Pancreas (tissue), 10 donors: Measurements from ENCODE around the gene BCAP31. TPM values are rescaled to one million over a fixed set of nuclear protein-coding genes. Genes with fewer than 3 reads are reported as not detected.

ENCODE experiments used
- ATAC-seq, 4 donors: fragments of 200-7000 bp; cut with Tn5 transposase; one replicate each; pipeline versions ENCODE4 v1.8.0 to v1.9.1; 2020; ENCODE audit warnings: mild to moderate bottlenecking in 4 of 4, moderate library complexity in 4 of 4
- DNase-seq, 6 donors: peaks; one replicate each; pipeline ENCODE4 v3.0.0-alpha.2; 2020
- FAIRE-seq: peaks from 2 replicates; lab custom pipeline; 2012; peaks lifted over from hg19 to GRCh38; lab: Jason Lieb, UNC
- H3K27ac ChIP-seq, 4 donors: fragments of 200-600 bp; sonication (generic); 1 replicate in 3 of 4; 2 replicates in 1 of 4; pipeline versions ENCODE4 v1.5.0 to v1.8.0; 2020
- H3K27me3 ChIP-seq, 4 donors: fragments of 200-600 bp; one replicate each; pipeline ENCODE4 v1.8.0; 2021
- H3K36me3 ChIP-seq, 3 donors: fragments of 200-600 bp; sonication (generic) in 1 of 3; one replicate each; pipeline versions ENCODE4 v1.5.0 to v1.8.0; 2020 to 2021
- H3K4me1 ChIP-seq, 3 donors: fragments of 200-600 bp; one replicate each; pipeline ENCODE4 v1.8.0; 2021
- H3K4me3 ChIP-seq, 4 donors: fragments of 200-600 bp; sonication (generic) in 2 of 4; one replicate each; pipeline versions ENCODE4 v1.5.0 to v1.8.0; 2020 to 2021
- H3K9me3 ChIP-seq, 4 donors: fragments of 200-600 bp; one replicate each; pipeline ENCODE4 v1.8.0; 2021
- WGBS, 2 donors: extraction: QIAGEN DNeasy Blood & Tissue Kit; methylation state at CpG; one replicate each; pipeline ENCODE4 v1.1.7; 2013; 5-methylcytosine and 5-hydroxymethylcytosine counted together
- intact Hi-C, 3 donors: fragments of 100-400 bp; cut with DNase I; formaldehyde crosslinking; loops; one replicate each; pipeline versions ENCODE4 v1.11.1 to v1.14.2; 2022
- polyA plus RNA-seq, 2 donors: library from polyadenylated mRNA; stranded (reverse); fragments of 200-250 nt; gene quantifications; one replicate each; pipeline ENCODE4 v1.2.3, GENCODE V29; 2013
- total RNA-seq, 6 donors: library from RNA; stranded (reverse); fragmentation: NEBNext Ultra II Directional in 4 of 6; extraction: Animal tissue kit (Norgen Biotek cat#: 25700) in 4 of 6; gene quantifications; one replicate each; pipeline versions ENCODE4 v1.2.1 to v1.2.4, GENCODE V29; 2021 to 2023
- TF ChIP-seq, protein P1 (sequence below), 4 donors: fragments of 200-600 bp; sonication (generic) in 3 of 4; IDR thresholded peaks; one replicate each; pipeline versions ENCODE4 v1.5.0 to v1.8.0; 2021; ENCODE audit warnings: antibody characterized with exemption in 4 of 4
- donor health status: healthy with polysubstance abuse.
- donor health status: DM: no; HTN: no; CAD: no; lungs with moderate emphysema.
- donor health status: DM: no; HTN: no; CAD: no.
- donor health status: control.
- donor health status: control.
- donor health status: Bipolar disorder and iron deficiency.
- donor health status: DM: yes; HTN: yes; CAD: no.
- donor health status: DM: no; HTN: no; CAD: no.
- donor health status: DM: no; HTN: no; CAD: no.
- donor health status: DM: yes; HTN: yes; CAD: no.

Gene BCAP31
- total and polyA plus RNA-seq, 8 donors, result 66.3 to 118 (median 85.6) TPM

- Histone ChIP-seq H3K9me3 (no peaks in the 10 kb centered on the region), H3K4me1 (no peaks in the 10 kb centered on the region), H3K4me3 (peak overlapping the region in 3 of 4 donors; percentile 10 to 37 (median 34)), H3K27me3 (no peaks in the 10 kb centered on the region), H3K36me3 (no peaks in the 10 kb centered on the region), H3K27ac (no peak overlapping the region)
- ATAC-seq (no peak), DNase-seq (peak in 2 of 6 donors; percentile 39 to 69), FAIRE-seq (no peak)
- intact Hi-C loops, result no loop called here
- WGBS, 2 donors, result 0 to 21% methylated on average over 21 to 52 of the region's 57 CpGs
- TF ChIP-seq, protein P1, sequence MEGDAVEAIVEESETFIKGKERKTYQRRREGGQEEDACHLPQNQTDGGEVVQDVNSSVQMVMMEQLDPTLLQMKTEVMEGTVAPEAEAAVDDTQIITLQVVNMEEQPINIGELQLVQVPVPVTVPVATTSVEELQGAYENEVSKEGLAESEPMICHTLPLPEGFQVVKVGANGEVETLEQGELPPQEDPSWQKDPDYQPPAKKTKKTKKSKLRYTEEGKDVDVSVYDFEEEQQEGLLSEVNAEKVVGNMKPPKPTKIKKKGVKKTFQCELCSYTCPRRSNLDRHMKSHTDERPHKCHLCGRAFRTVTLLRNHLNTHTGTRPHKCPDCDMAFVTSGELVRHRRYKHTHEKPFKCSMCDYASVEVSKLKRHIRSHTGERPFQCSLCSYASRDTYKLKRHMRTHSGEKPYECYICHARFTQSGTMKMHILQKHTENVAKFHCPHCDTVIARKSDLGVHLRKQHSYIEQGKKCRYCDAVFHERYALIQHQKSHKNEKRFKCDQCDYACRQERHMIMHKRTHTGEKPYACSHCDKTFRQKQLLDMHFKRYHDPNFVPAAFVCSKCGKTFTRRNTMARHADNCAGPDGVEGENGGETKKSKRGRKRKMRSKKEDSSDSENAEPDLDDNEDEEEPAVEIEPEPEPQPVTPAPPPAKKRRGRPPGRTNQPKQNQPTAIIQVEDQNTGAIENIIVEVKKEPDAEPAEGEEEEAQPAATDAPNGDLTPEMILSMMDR (IDR thresholded peaks at IDR 0.05), result no peak
Measured at GRCh38 chrX:153688506-153688905, 35.7 kb downstream of the BCAP31 start.

DNA sequence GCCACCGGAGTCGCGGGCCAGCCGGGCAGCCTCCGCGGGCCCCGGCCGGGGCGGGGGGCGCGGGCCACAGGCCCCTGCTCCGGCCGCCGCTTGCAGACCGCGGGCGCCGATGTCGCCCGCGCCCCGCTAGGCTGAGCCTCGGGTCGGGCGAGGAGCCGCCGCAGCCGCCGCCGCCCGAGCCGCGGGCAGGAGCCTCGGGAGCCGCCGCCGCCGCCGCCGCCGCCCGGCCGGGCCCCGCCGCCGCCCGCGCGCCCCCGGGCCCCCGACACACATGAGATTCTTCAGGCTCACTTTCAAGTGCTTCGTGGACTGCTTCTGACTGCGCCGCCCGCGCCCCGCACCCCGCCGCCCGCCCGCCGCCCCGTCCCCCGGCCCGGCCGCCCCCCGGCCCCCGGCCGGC is 36.1 kb downstream of the BCAP31 start:
- intact Hi-C loops, result no loop called here
- H3K4me1 ChIP-seq, result no peaks in the 10 kb centered on the region
- H3K27ac ChIP-seq, result no peak overlapping the region
- FAIRE-seq (no peak), DNase-seq (peak in 1 of 6 donors; percentile 29), ATAC-seq (no peak)
- H3K27me3 ChIP-seq, result no peaks in the 10 kb centered on the region
- H3K4me3 ChIP-seq, result peak overlapping the region in 1 of 4 donors; percentile 34
- TF ChIP-seq, protein P1 (IDR thresholded peaks at IDR 0.05), result no peak
- WGBS, 2 donors, result 1 to 26% methylated on average over 18 to 68 of the region's 69 CpGs
- no peaks in the 10 kb centered on the region for H3K36me3 ChIP-seq
- H3K9me3 ChIP-seq, result no peaks in the 10 kb centered on the region

GRCh38 chrX:153687121-153688039 is 36.8 kb downstream of the BCAP31 start, which contains the start of gene SLC6A8:
Gene SLC6A8 (plus strand): TSS chrX:153687926. CDS start chrX:153688575, 649 bp downstream.
- TF ChIP-seq, protein P1 (IDR thresholded peaks at IDR 0.05), result peak in 2 of 4 donors; percentile 7 to 17
- Histone ChIP-seq H3K9me3 (no peaks in the 10 kb centered on the region), H3K4me1 (no peaks in the 10 kb centered on the region), H3K4me3 (peak within 1 kb of the TSS in 3 of 4 donors; percentile 10 to 37 (median 34)), H3K27me3 (no peaks in the 10 kb centered on the region), H3K27ac (no peak within 1 kb of the TSS), H3K36me3 (no peaks in the 10 kb centered on the region)
- 3 to 28% methylated on average over 15 to 53 of the region's 66 CpGs for WGBS, 2 donors
- intact Hi-C loops, result no loop called here
- DNase-seq (peak; percentile 66 to 88 (median 80)), FAIRE-seq (no peak), ATAC-seq (peak; percentile 70 to 87 (median 80))

- intact Hi-C loops, result no loop called here
- TF ChIP-seq, protein P1 (IDR thresholded peaks at IDR 0.05), result no peak
- H3K36me3 ChIP-seq, result no peaks in the 10 kb centered on the region
- H3K4me3 ChIP-seq, result no peak overlapping the region
- DNase-seq (peak in 3 of 6 donors; percentile 28 to 60 (median 44)), FAIRE-seq (no peak), ATAC-seq (no peak)
- H3K9me3 ChIP-seq, result no peaks in the 10 kb centered on the region
- no peaks in the 10 kb centered on the region for H3K4me1 ChIP-seq
- 46 to 59% methylated on average over 9 of the region's 9 CpGs for WGBS, 2 donors
- H3K27ac ChIP-seq, result no peak overlapping the region
- H3K27me3 ChIP-seq, result no peaks in the 10 kb centered on the region
Measured at GRCh38 chrX:153686711-153687110, 37.5 kb downstream of the BCAP31 start.
